ENCODE measurements around the gene LHX1. TPM values are rescaled to one million over a fixed set of nuclear protein-coding genes. Genes with fewer than 3 reads are reported as not detected.

LHX1 gene
- total and polyA plus RNA-seq, 2 of the 8 experiments (the other 6 are each of a cell fraction or from before 2014, with no cell fraction given), result 0.26 to 0.93 TPM

GRCh38 chr17:36983618-36984017 is 46.3 kb downstream of the LHX1 start:
- no peak for TF ChIP-seq SP1 (IDR thresholded peaks at IDR 0.05; ENCODE audit: low read depth, low read length)
- Histone ChIP-seq H3K14ac (ENCODE audit: insufficient read length) (no peak overlapping the region), H4K91ac (replicated peaks; ENCODE audit: insufficient read length, low read length) (no peak overlapping the region), H3K4ac (replicated peaks; ENCODE audit: insufficient read length, low read depth, low read length) (no peak overlapping the region), H3K79me1 (ENCODE audit: low read depth, low read length) (no peaks in the 10 kb centered on the region; the same call in 1 of the 2 replicates), H2BK5ac (ENCODE audit: low read depth, low read length) (no peak overlapping the region), H3K9ac (replicated peaks in 1 of 4; ENCODE audit: extremely low read depth in 1 of 4, low read depth in 3 of 4, low read length in 3 of 4) (no peak overlapping the region), H4K8ac (ENCODE audit: extremely low read depth, insufficient read depth, low read length) (no peak overlapping the region), H3K18ac (ENCODE audit: extremely low read depth, low read length) (no peak overlapping the region), H4K20me1 (replicated peaks in 1 of 2; ENCODE audit: control insufficient read depth in 1 of 2, insufficient read depth in 2 of 2, low read length in 2 of 2) (peaks cover 0 to 2% of the 10 kb centered on the region in 2 experiments), H2BK12ac (ENCODE audit: low read depth, low read length) (no peak overlapping the region), H2BK15ac (ENCODE audit: low read length) (no peak overlapping the region), H2BK20ac (ENCODE audit: low read length) (no peak overlapping the region), H3K27ac (ENCODE audit: low read depth, low read length) (no peak overlapping the region), H3K4me2 (ENCODE audit: insufficient read depth in 1 of 2, low read depth in 2 of 2, low read length in 2 of 2) (no peak overlapping the region), H3K23me2 (ENCODE audit: low read depth, low read length) (no peaks in the 10 kb centered on the region), H3K9me3 (ENCODE audit: insufficient read depth in 2 of 2, low read depth in 1 of 2, low read length in 1 of 2) (no peaks in the 10 kb centered on the region), H2BK120ac (replicated peaks; ENCODE audit: low read depth, low read length) (no peak overlapping the region), H3K79me2 (ENCODE audit: control insufficient read depth in 1 of 2, insufficient read depth in 2 of 2, low read length in 2 of 2) (peaks cover 0 to 14% of the 10 kb centered on the region in 2 experiments; a peak in 1 of 4 replicates), H4K5ac (ENCODE audit: insufficient read length, low read depth, low read length) (no peak overlapping the region), H3K36me3 (ENCODE audit: control insufficient read depth in 2 of 4, insufficient read depth in 4 of 4, low read length in 3 of 4) (peaks cover 4 to 15% (median 6%) of the 10 kb centered on the region in 4 experiments; a peak in 6 of 8 replicates), H2AFZ (ENCODE audit: low read length) (no peak overlapping the region), H2AK5ac (ENCODE audit: low read depth, low read length) (no peak overlapping the region), H3K4me1 (replicated peaks in 1 of 4; ENCODE audit: control insufficient read depth in 3 of 4, insufficient read depth in 4 of 4, low read length in 3 of 4) (no peaks in the 10 kb centered on the region), H3K27me3 (replicated peaks in 1 of 4; ENCODE audit: control insufficient read depth in 3 of 4, extremely low read depth in 1 of 4, insufficient read depth in 3 of 4, low read length in 3 of 4) (no peaks in the 10 kb centered on the region), H3K23ac (ENCODE audit: insufficient read length) (no peak overlapping the region), H3K56ac (replicated peaks; ENCODE audit: insufficient read length, low read depth, low read length) (no peak overlapping the region), H3K4me3 (ENCODE audit: extremely low read depth in 1 of 4, insufficient read depth in 2 of 4, low read depth in 3 of 4, low read length in 4 of 4) (no peak overlapping the region)
- CTCF ChIA-PET (ENCODE audit: partially characterized antibody), result no interaction called here
- FAIRE-seq (no peak), DNase-seq (ENCODE audit: low read depth in 1 of 2, low spot score in 2 of 2) (no peak)
- POLR2A ChIA-PET (ENCODE audit: partially characterized antibody), result no interaction called here

All from H1 (cell line).